Prostate gland (tissue), 2 donors: Measurements from ENCODE around the gene HHEX. TPM values are rescaled to one million over a fixed set of nuclear protein-coding genes. Genes with fewer than 3 reads are reported as not detected.
"Not testable (repeated sequence)": the region's sequence is repeated elsewhere in the genome, so short reads cannot be mapped to it uniquely, and the experiment has no call there.

ENCODE experiments used
- DNase-seq: peaks from one replicate; pipeline ENCODE4 v3.0.0-alpha.2; 2019; ENCODE audit warnings: low spot score
- H3K27ac ChIP-seq, 2 donors: fragments of 200-600 bp; sonication (generic); 2 replicates each; pipeline ENCODE4 v1.5.1; 2017 to 2019
- H3K27me3 ChIP-seq: fragments of 200-600 bp; sonication (generic); replicated peaks from 2 replicates; pipeline ENCODE4 v1.5.1; 2019; ENCODE audit not compliant: insufficient read depth
- H3K36me3 ChIP-seq, 2 donors: fragments of 200-600 bp; sonication (generic); 1 replicate in 1 of 2; 2 replicates in 1 of 2; pipeline versions ENCODE4 v1.5.1 to v1.8.1; 2017 to 2019
- H3K4me1 ChIP-seq: fragments of 200-600 bp; sonication (generic); replicated peaks from 2 replicates; pipeline ENCODE4 v1.5.1; 2019
- H3K4me3 ChIP-seq, 2 donors: fragments of 200-600 bp; sonication (generic); 2 replicates each; pipeline ENCODE4 v1.5.1; 2017 to 2019
- H3K9me3 ChIP-seq: fragments of 200-600 bp; sonication (generic); 2 replicates; pipeline ENCODE4 v1.5.1; 2017
- CTCF ChIP-seq, 4 experiments: fragments of 200-600 bp in 2 of 4; fragments of 450-650 bp in 2 of 4; sonication (generic) in 2 of 4; IDR thresholded peaks; 1 replicate in 3 of 4; 2 replicates in 1 of 4; pipeline ENCODE4 v1.5.1; 2016 to 2019; ENCODE audit warnings: antibody characterized with exemption in 4 of 4, mild to moderate bottlenecking in 2 of 4, moderate library complexity in 2 of 4
- POLR2A ChIP-seq: fragments of 450-650 bp; IDR thresholded peaks from one replicate; pipeline ENCODE4 v1.6.1; 2016; ENCODE audit warnings: antibody characterized with exemption, mild to moderate bottlenecking
- POLR2AphosphoS5 ChIP-seq: sonication (generic); formaldehyde crosslinking; IDR thresholded peaks from one replicate; pipeline ENCODE4 v1.6.1; 2017; ENCODE audit warnings: antibody characterized with exemption
- WGBS: methylation state at CpG from one replicate; pipeline ENCODE4 v1.1.5; 2018; 5-methylcytosine and 5-hydroxymethylcytosine counted together
- intact Hi-C: fragments of 100-400 bp; cut with DNase I; formaldehyde crosslinking; loops from one replicate; pipeline ENCODE4 v1.14.2; 2022
- total RNA-seq, 2 donors: library from RNA; depleted of rRNA; stranded (reverse); fragments of >200 nt; gene quantifications; one replicate each; pipeline ENCODE4 v1.1.0, GENCODE V29; 2016

HHEX gene
- total RNA-seq: 1 to 10 TPM; 3.0 to 6.6 TPM

- H3K27me3 ChIP-seq: no peaks in the 10 kb centered on the region
- intact Hi-C loops: loop anchor here (5.0 to 10.0 kb wide), 2 partner anchors 97 to 155 kb away; partner anchors contain the start of genes EXOC6 and KIF11
- H3K36me3 ChIP-seq: no peaks in the 10 kb centered on the region
- DNase-seq: peak; percentile 55
- WGBS: 1% methylated on average over 20 of the region's 79 CpGs
- H3K27ac ChIP-seq: peak within 1 kb of the TSS; percentile 73 to 77
- no peaks in the 10 kb centered on the region for H3K4me1 ChIP-seq
- peak within 1 kb of the TSS; percentile 50 to 65 for H3K4me3 ChIP-seq
- TF ChIP-seq POLR2A: peak; percentile 46
- no peak for TF ChIP-seq CTCF (IDR thresholded peaks at IDR 0.05)
- TF ChIP-seq POLR2AphosphoS5: no peak
- H3K9me3 ChIP-seq: no peaks in the 10 kb centered on the region
Observed at GRCh38 chr10:92689663-92690210, at the start of gene HHEX. Gene HHEX, plus strand, starts transcription at chr10:92689955. Its CDS starts 32 bp downstream, at chr10:92689987.

- no peak overlapping the region for H3K27ac ChIP-seq
- no peaks in the 10 kb centered on the region for H3K4me1 ChIP-seq
- intact Hi-C loops: no loop called here
- no peak overlapping the region for H3K4me3 ChIP-seq
- DNase-seq: no peak
- H3K9me3 ChIP-seq: no peaks in the 10 kb centered on the region
- 93% methylated on average over 3 of the region's 3 CpGs for WGBS
- TF ChIP-seq CTCF (IDR thresholded peaks at IDR 0.05) (no peak), POLR2AphosphoS5 (no peak), POLR2A (no peak)
- H3K36me3 ChIP-seq: no peaks in the 10 kb centered on the region
- no peaks in the 10 kb centered on the region for H3K27me3 ChIP-seq
Observed at GRCh38 chr10:92640107-92640506, 49.6 kb upstream of the HHEX start.

GRCh38 chr10:92641492-92641891, 48.3 kb upstream of the HHEX start:
- Histone ChIP-seq H3K27me3 (no peaks in the 10 kb centered on the region), H3K27ac (no peak overlapping the region), H3K9me3 (no peaks in the 10 kb centered on the region), H3K36me3 (no peaks in the 10 kb centered on the region), H3K4me1 (no peaks in the 10 kb centered on the region), H3K4me3 (no peak overlapping the region)
- DNase-seq: no peak
- TF ChIP-seq POLR2A (no peak), POLR2AphosphoS5 (no peak), CTCF (IDR thresholded peaks at IDR 0.05) (no peak)
- WGBS: 98% methylated on average over 1 of the region's 1 CpG
- intact Hi-C loops: no loop called here

GRCh38 chr10:92644921-92645320, 44.8 kb upstream of the HHEX start:
- TF ChIP-seq POLR2AphosphoS5: no peak
- TF ChIP-seq POLR2A: no peak
- TF ChIP-seq CTCF (IDR thresholded peaks at IDR 0.05): no peak
- DNase-seq: no peak
- Histone ChIP-seq H3K4me3 (no peak overlapping the region), H3K27ac (no peak overlapping the region), H3K27me3 (no peaks in the 10 kb centered on the region), H3K9me3 (no peaks in the 10 kb centered on the region), H3K4me1 (no peaks in the 10 kb centered on the region), H3K36me3 (no peaks in the 10 kb centered on the region)
- WGBS: 95% methylated on average over 2 of the region's 2 CpGs
- intact Hi-C loops: no loop called here

GRCh38 chr10:92650864-92651263, 38.9 kb upstream of the HHEX start:
- H3K9me3 ChIP-seq, H3K27ac ChIP-seq, H3K4me3 ChIP-seq, H3K27me3 ChIP-seq, H3K36me3 ChIP-seq, intact Hi-C loops, H3K4me1 ChIP-seq, DNase-seq: not testable (repeated sequence)
- WGBS: 94% methylated on average over 3 of the region's 3 CpGs
